ENCODE data around the gene C1orf94. TPM values are rescaled to one million over a fixed set of nuclear protein-coding genes. Genes with fewer than 3 reads are reported as not detected.

The C1orf94 gene
- total and polyA plus RNA-seq, 2 of the 8 experiments (the other 6 are each of a cell fraction or from before 2014, with no cell fraction given) = 5.8 to 12.5 TPM

- TF ChIP-seq FOSL1 (IDR thresholded peaks at IDR 0.05; ENCODE audit: insufficient read depth, low read depth, low read length) = no peak
- no peak for TF ChIP-seq CHD1 (IDR thresholded peaks at IDR 0.05; ENCODE audit: low read depth, low read length)
- no peak for TF ChIP-seq HDAC2 (IDR thresholded peaks at IDR 0.05; ENCODE audit: borderline replicate concordance in 1 of 2, low read depth in 2 of 2, low read length in 2 of 2)
- TF ChIP-seq JUND (IDR thresholded peaks at IDR 0.05; ENCODE audit: low read length) = no peak
- TF ChIP-seq CBX5 (IDR thresholded peaks at IDR 0.05; ENCODE audit: low read depth, low read length) = no peak
- no peak for TF ChIP-seq POU5F1 (IDR thresholded peaks at IDR 0.05; ENCODE audit: low read depth, low read length)
Observed at GRCh38 chr1:34153246-34153645, 23.5 kb upstream of the C1orf94 start (continued).

All from H1 (cell line).